ENCODE measurements around the gene NRP1.
"Not testable (repeated sequence)": the region's sequence is repeated elsewhere in the genome, so short reads cannot be mapped to it uniquely, and the experiment has no call there.

The NRP1 gene

GRCh38 chr10:33234831-33235237, 99.6 kb downstream of the NRP1 start:
- DNase-seq = no peak

DNA sequence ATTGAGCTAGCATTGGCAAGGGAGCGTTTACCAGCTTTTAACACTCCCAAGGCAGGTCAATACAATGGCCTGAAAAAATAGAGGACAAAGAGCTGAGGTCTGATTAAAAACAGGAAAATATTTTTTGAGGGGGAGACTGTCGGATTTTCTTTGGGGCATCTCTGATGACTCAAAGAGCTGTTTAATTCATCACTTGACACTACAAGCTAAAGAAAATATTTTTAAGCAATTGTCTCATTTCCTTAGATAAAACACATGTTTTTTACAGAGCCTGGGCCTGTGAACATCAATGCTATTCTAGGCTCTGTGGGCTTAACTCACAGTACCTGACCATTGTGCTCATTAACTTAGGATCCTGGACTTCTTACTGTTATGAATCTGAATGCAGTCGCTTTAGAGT, 100.8 kb downstream of the NRP1 start:
- no peak for DNase-seq

- no peak for DNase-seq
Observed at GRCh38 chr10:33233221-33233620, 101.2 kb downstream of the NRP1 start.

DNA sequence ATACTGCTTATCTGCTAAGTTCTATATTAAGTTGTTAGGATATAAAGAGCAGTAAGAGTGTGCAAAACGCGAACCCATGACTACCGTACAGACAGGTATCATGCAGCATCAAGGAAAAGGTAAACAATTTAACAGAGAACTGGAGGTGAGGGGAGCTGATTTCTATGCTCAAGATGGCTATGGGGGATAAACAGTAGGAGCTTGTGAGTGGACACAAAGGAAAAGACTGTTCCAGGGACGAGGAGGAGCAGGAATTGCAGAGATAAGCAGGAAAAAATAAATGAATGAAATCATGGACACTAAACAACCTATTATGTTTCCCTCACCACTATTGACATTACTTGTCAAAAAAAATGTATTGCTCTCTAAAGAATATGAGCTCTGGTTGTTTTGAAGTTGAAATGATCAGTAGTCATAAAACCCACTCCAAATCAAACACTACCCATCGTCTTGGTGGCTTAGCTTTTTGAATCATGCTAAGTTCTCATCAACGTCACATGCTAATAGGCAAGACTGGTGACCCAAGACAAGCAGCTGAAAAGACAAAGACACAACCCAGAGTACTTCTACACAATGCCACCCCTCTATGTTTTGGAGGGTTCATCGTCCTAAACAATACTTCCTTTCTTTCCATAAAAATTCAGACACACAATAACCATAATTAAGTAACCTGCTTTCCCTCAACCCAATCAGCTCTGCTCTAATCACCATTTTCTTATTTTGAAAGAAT, 102.7 kb downstream of the NRP1 start:
- DNase-seq = no peak

DNA sequence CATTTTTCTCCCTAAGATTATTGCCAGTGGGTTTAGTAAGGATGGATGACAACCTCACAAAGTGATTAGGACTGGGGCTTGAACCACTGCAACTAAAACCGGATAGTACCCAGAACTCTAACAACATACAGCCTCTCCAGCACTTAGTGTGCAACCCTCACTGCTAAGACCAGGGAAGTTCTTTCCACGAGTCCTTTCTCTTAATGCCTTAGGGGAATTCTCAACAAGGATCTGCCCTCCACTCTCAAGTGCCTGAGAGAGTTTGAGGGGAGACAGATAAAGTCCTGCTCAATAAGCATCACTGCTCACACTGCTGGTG, 104.6 kb downstream of the NRP1 start:
- no peak for DNase-seq

DNA sequence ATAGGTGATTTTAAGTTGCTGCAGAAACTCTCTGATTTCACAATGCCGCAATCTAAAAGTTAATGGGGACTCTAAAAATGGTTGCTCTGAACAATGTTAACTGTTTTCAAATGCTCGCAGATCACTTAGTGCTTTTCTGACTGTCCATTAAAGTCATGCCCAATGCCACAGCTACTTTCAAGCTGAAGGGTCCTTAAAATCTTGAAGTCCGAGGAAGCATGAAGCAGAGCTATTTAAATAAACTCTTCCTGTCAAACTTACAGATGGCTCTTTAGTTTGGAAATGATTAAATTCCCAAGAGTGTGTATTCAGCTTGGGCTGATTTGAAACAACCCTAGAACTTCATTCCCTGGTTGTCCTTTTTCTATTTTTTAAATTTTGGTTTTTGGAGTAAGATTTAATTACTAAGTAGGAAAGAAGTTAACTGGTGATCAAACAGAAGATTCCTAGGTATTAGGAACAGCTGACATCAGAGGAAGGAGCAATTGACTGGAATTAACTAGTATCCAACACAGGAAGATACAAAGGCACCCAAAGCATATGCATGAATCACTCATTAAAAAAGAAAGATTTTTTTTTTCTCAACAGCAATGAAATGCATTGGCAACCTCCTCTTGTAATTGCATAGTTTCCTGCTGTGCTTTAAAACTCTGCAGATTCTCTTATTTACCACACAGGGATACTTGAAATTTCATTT, 105.1 kb downstream of the NRP1 start:
- no peak for DNase-seq

DNA sequence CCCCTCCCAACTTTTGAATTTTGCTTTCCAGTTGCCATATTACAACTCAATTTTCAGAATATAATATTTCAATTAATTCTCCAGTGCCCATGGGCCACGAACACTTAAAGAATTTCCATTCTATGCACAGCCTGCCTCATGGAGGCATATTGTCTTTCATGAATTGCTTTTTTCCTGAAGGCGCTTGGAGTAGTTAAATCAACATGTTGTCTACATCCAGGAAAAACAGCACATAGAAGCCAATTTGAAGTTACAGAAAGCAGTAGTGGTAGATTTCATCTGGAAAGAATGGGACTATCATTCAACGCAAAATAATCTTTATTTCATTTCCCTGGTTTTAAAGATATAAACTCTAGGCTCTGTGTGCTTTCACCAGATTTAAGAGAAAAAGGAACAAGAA, 106.0 kb downstream of the NRP1 start:
- DNase-seq = no peak

GRCh38 chr10:33227489-33227888, 107.0 kb downstream of the NRP1 start:
- no peak for DNase-seq

- no peak for DNase-seq
Observed at GRCh38 chr10:33224251-33224965, 110.1 kb downstream of the NRP1 start.

DNA sequence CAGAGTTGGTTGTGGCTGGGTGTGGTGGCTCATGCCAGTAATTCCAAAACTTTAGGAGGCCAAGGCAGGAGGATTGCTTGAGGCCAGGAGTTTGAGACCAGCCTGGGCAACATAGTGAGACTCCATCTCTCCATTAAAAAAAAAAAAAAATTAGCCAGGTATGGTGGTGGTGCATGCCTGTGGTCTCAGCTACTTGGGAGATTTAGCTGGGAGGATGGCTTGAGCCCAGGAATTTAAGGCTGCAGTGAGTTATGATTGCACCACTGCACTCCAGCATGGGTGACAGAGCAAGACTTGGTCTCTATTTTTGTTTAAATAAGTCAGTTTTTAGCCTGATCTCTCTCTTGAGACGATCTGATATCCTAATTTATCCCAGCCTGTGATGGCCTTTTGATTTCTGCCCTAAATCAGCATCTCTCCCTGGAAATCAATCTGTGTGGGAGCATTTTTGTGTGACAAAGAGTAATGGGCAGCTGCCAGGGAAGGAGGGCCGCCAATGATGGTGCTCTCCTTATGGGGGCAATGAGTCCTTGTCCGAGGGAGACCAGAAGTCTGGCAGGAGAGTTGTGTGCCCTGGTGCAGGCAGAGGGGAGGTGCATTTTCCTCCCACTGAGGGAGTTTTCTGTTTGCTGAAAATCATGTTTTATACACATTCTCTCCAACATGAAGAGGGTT, 111.0 kb downstream of the NRP1 start:
- DNase-seq = no peak

DNA sequence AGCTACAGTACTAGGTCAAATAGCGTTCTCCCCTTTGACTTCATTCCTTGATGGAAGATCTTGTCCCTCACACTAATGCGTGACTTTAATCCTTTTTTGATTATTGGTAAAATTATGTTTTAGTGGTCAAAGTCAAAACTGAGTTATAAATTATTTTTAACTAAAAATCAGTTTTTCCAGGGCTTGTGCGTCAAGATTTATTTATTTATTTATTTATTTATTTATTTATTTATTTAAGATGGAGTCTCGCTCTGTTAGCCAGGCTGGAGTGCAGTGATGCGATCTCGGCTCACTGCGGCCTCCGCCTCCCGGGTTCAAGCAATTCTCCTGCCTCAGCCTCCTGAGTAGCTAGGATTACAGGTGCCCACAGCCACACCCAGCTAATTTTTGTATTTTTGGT, 112.2 kb downstream of the NRP1 start:
- not testable (repeated sequence) for DNase-seq

DNA sequence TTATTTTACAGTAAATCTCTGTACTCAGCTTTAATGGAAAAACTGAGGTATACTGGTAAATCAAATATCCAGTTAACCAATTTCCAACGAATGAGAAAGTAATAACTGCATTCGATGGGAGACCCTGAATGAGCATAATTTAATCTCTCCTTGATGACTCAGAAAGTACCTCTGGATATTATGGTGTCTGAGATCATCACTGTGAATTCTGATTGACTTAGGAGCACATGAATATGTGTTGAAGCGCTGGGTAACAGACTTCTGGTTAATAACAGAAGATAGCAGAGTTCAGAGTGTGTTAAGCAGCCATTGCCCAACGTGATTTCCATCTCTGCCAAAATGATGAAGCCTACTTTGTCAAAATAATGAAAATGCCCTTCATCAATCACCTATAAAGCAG, 116.6 kb downstream of the NRP1 start:
- DNase-seq = no peak

- no peak for DNase-seq
Observed at GRCh38 chr10:33216661-33217427, 117.6 kb downstream of the NRP1 start.

DNA sequence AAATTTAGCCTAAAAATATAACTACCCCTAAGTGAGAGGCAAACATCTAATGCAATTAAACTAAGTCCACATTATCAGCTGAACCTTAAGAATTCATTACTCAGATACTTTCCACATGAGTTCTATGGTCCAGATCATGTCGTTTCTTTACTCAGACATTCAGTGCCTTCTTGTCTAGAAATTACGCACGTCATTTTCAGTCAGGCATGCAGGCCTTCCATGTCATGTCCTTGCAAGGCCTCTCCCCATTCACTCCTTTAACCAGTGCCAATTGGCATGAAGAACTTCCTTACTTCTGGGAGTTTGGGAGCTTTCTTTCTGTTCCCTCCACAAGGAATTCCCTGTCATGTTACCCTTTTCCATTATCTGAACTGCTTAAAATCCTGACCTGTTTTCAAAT, 118.8 kb downstream of the NRP1 start:
- DNase-seq = no peak

DNA sequence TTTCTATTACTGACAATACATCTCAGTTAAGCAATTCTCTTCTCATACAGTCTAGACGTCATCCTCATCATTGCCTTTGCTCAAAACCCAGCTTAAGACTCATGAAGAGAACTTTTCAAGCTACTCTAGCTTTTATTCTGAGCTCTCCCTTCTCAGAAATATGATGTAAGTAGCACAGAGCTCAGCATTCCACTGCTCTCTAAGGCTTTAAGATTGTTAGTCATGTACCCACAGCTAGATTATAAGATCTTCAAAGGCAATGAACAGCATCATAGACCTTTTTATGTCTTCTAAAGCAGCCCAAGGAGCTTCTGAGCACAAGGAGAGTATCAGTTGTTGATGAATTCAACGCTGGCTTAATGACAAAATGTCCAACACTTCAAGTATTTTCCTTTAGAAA, 119.3 kb downstream of the NRP1 start:
- DNase-seq = no peak

- no peak for DNase-seq
Observed at GRCh38 chr10:33214174-33214573, 120.3 kb downstream of the NRP1 start.

- no peak for DNase-seq
Observed at GRCh38 chr10:33212061-33212748, 122.3 kb downstream of the NRP1 start.

DNA sequence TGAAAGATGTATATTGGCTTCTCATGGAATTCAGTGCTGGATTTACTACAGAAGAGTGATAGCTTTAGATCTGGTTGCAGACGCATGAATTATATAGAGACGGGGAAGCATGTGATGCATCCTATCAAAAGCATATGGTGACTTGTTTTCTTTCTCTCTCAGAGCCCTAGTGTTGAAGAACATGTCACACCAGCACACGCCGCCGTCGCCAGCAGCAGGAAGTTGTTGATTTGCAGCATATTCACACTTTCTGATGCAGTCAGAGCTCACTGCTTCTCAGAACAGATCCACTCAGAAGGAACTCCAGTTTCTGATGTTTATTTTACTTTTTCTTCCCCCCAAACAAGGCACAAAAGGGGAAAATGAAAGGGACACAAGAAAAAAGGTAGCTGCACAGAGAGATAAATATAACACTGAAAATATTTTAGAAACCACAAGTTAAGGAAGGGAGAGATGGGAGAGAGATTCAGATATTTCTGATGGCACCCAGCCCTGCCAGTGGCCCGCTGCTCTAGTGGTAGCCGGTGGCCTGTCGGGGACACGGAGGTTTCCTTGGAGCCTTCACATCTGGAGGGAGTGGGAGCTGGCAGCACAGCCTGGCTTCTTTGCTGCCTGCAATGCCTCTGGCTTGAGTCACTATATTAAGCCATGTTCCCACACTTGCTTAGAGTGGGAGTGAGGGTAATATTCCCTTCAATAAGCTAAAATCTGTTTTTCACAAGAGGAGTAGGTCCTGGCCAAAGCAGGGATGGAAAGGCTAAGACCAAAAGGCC, 123.2 kb downstream of the NRP1 start:
- no peak for DNase-seq

- no peak for DNase-seq
Observed at GRCh38 chr10:33209802-33210201, 124.7 kb downstream of the NRP1 start.

GRCh38 chr10:33208166-33208565, 126.3 kb downstream of the NRP1 start:
- no peak for DNase-seq

DNA sequence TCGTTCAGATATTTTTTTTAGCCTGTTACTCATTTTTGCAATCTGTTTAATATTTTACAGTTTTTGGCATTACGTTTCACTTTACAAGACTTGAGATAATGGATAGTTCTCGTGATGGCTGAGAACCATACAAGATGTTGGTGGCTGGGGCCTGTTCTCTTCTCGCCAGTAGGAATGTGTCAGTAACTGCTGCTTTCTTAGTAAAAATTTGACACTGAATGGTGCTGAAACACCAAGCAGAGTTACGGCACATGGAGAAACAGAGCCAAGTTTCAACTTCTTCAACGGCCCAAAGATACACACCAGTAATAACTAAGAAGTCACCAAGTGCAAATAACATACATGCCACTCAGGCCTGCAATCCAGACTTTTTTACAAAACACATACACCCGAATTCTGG, 130.4 kb downstream of the NRP1 start:
- no peak for DNase-seq
